Breast epithelium (tissue), 3 donors: ENCODE data around the gene OSBPL2.

Source experiments
- CTCF ChIP-seq, 3 donors: fragments of 450-650 bp; IDR thresholded peaks; one replicate each; pipeline ENCODE4 v1.5.1; 2016 to 2017; ENCODE audit warnings: antibody characterized with exemption in 3 of 3, mild to moderate bottlenecking in 3 of 3, moderate library complexity in 3 of 3
- POLR2A ChIP-seq: fragments of 450-650 bp; IDR thresholded peaks from one replicate; pipeline ENCODE4 v1.6.1; 2016; ENCODE audit warnings: antibody characterized with exemption, mild to moderate bottlenecking, moderate library complexity
- POLR2AphosphoS5 ChIP-seq, 3 donors: sonication (generic); formaldehyde crosslinking; IDR thresholded peaks; one replicate each; pipeline ENCODE4 v1.6.1; 2017; ENCODE audit warnings: antibody characterized with exemption in 3 of 3

GRCh38 chr20:62280303-62280702, 42.0 kb downstream of the OSBPL2 start:
- TF ChIP-seq CTCF (IDR thresholded peaks at IDR 0.05): no peak
- no peak for TF ChIP-seq POLR2A
- TF ChIP-seq POLR2AphosphoS5 (IDR thresholded peaks at IDR 0.05): no peak
